H1 (cell line): Measurements from ENCODE around the gene CCDC197. TPM values are rescaled to one million over a fixed set of nuclear protein-coding genes. Genes with fewer than 3 reads are reported as not detected.

ENCODE experiments used
- CBX5 ChIP-seq: fragments of 300-800, 300-1000 bp; sonication (generic); IDR thresholded peaks from 2 replicates; pipeline ENCODE4 v1.7.1; 2016; ENCODE audit warnings: antibody characterized with exemption, low read length, low read depth
- CEBPB ChIP-seq: IDR thresholded peaks from 2 replicates; pipeline ENCODE4 v1.6.1; 2012; ENCODE audit warnings: low read depth, low read length
- SRF ChIP-seq: IDR thresholded peaks from 2 replicates; pipeline ENCODE4 v1.6.1; 2011; ENCODE audit warnings: mild to moderate bottlenecking, low read depth, low read length, moderate library complexity
- SUZ12 ChIP-seq: fragments of 200-600 bp; sonication (generic); IDR thresholded peaks from 2 replicates; pipeline ENCODE4 v1.6.1; 2012; ENCODE audit warnings: mild to moderate bottlenecking, inconsistent platforms, low read length, moderate library complexity, mixed read lengths
- USF2 ChIP-seq: IDR thresholded peaks from 2 replicates; pipeline ENCODE4 v1.6.1; 2011; ENCODE audit warnings: low read length, improper control_type of control experiment
- polyA plus RNA-seq, 7 experiments: library from polyadenylated mRNA; depleted of rRNA in 3 of 7; stranded (reverse) in 5 of 7; unstranded in 2 of 7; fragments of >200 nt in 5 of 7; fragments of 200-250 nt in 2 of 7; gene quantifications; 1 replicate in 5 of 7; 2 replicates in 1 of 7; 4 replicates in 1 of 7; pipeline versions ENCODE4 v1.2.1 to v1.2.3, GENCODE V29; 2011 to 2013; ENCODE audit warnings: missing spikeins in 2 of 7, mixed read lengths in 2 of 7
- total RNA-seq: library from RNA; stranded (reverse); fragmentation: NEBNext Ultra II Directional; extraction: Animal tissue kit (Norgen Biotek cat#: 25700); gene quantifications from 2 replicates; pipeline ENCODE4 v1.2.1, GENCODE V29; 2021

Gene CCDC197
- total and polyA plus RNA-seq, 2 of the 8 experiments (the other 6 are each of a cell fraction or from before 2014, with no cell fraction given) = not detected

- TF ChIP-seq CBX5 = no peak
- TF ChIP-seq USF2 = no peak
- TF ChIP-seq CEBPB = no peak
- TF ChIP-seq SUZ12 = no peak
- no peak for TF ChIP-seq SRF
Observed at GRCh38 chr14:93963692-93964091, 33.4 kb upstream of the CCDC197 start (continued).
